ENCODE results near the gene RBM39.
"Not testable (repeated sequence)": the region's sequence is repeated elsewhere in the genome, so short reads cannot be mapped to it uniquely, and the experiment has no call there.

- not testable (repeated sequence) for TF ChIP-seq CTCF, EP300, POLR2A (IDR thresholded peaks at IDR 0.05)
Observed at GRCh38 chr20:35718321-35718720, 23.7 kb downstream of the RBM39 start.

All from tibial nerve (tissue), 4 donors.